ENCODE data around the gene ZBTB5. TPM values are rescaled to one million over a fixed set of nuclear protein-coding genes. Genes with fewer than 3 reads are reported as not detected.
"Not testable (repeated sequence)": the region's sequence is repeated elsewhere in the genome, so short reads cannot be mapped to it uniquely, and the experiment has no call there.

ZBTB5 gene
- polyA plus RNA-seq, 3 donors = 3.3 to 3.9 (median 3.8) TPM

DNA sequence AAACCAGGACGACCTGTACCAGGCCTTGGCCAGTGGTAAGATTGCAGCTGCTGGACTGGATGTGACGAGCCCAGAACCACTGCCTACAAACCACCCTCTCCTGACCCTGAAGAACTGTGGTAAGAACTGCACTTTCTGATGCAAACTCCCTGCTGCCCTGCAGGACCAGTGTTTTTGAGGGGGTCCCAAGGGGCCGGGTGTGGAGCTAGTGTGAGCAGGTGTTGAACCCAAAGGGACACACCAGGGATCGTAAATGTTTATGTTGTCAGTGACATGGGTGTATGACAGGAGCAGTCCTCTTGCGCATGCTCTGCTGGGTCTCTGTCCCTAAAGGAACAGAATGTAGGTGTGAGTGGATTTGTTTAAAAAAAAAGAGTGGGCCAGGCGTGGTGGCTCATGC lies 33.2 kb downstream of the ZBTB5 start:
- 86 to 91% (median 87%) methylated on average over 6 of the region's 6 CpGs for WGBS, 3 donors

GRCh38 chr9:37430841-37431597 lies 34.2 kb downstream of the ZBTB5 start:
- WGBS, 3 donors = 60 to 78% (median 76%) methylated on average over 14 of the region's 14 CpGs
- H3K27ac ChIP-seq (ENCODE audit: low read depth, low read length) = no peak overlapping the region

More for the DNA sequence above, 33.2 kb downstream of the ZBTB5 start:
- H3K27ac ChIP-seq (ENCODE audit: low read depth, low read length) = no peak overlapping the region

DNA sequence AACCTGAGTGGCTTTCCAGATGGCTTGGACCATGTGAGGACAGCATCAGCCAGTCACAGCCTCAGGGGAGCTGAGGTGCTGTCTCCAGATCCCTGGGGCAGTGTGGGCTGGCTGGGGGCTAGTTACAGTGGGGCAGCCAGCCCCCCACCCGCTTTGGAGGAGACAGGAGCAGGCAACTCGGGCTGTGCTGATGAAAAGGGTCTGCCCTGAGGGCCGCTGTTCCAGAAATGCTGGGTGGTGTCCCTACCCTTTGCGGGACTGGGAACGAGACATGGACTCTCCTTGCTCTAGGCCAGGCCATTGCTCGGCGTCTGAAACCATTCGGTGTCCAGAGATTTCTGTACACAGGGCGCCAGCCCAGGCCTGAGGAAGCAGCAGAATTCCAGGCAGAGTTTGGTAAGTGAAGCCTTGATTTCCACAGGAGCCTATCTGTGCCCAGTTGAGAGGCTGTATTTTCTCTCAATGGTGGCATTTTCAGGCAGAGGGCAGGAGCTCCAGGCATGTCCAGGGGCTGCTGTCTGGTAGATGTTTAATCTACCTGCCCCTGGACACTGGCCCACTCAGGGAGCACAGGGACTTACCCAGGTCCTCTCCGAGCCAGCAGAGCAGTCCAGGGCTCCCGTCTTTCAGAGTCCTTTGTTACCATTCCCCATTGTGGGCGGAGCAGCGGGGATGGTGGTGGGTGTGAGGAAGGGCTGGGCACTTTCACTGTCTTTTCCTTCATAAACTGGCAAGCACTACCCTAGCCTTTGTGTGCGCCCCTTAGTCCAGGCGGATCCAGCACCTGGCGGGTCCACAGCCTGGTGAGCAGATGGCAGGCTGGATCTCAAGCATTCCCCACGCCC lies 35.6 kb downstream of the ZBTB5 start:
- no peak overlapping the region for H3K27ac ChIP-seq (ENCODE audit: low read depth, low read length)
- WGBS, 3 donors = 82 to 91% (median 90%) methylated on average over 16 to 17 of the region's 17 CpGs

GRCh38 chr9:37428345-37428744 lies 36.9 kb downstream of the ZBTB5 start:
- WGBS, 3 donors = 92 to 95% (median 93%) methylated on average over 14 of the region's 14 CpGs
- H3K27ac ChIP-seq (ENCODE audit: low read depth, low read length) = no peak overlapping the region

GRCh38 chr9:37426846-37427245 lies 38.4 kb downstream of the ZBTB5 start:
- 87 to 91% (median 88%) methylated on average over 6 of the region's 6 CpGs for WGBS, 3 donors

GRCh38 chr9:37426431-37426830 lies 38.8 kb downstream of the ZBTB5 start:
- H3K27ac ChIP-seq (ENCODE audit: low read depth, low read length) = not testable (repeated sequence)

More at GRCh38 chr9:37426846-37427245, 38.4 kb downstream of the ZBTB5 start:
- no peak overlapping the region for H3K27ac ChIP-seq (ENCODE audit: low read depth, low read length)

DNA sequence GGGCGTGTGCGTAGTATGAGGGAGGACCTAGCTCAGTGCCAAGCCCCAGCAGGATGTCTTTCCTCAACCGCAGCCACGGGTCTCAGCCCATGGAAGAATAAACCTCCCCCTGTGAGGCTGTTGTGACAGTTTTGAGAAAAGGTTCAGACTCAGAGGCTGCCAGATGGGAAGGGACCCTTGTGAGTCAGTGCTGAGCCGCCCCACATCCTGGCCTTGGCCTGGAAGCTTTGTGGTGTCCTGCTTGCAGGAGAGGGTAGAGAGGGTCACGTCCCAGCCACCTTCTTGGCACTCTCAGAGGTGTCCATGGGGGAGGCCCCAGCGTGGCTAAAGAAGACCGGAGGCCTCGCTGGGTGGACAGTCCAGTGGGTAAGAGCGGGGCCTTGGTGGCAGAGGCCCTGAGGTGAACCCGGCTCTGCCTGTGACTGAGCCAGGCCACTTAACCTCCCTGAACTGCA lies 39.9 kb downstream of the ZBTB5 start:
- WGBS, 3 donors = 72 to 79% (median 74%) methylated on average over 11 of the region's 11 CpGs
- no peak overlapping the region for H3K27ac ChIP-seq (ENCODE audit: low read depth, low read length)

More at GRCh38 chr9:37426431-37426830, 38.8 kb downstream of the ZBTB5 start:
- WGBS, 3 donors = 93 to 96% (median 94%) methylated on average over 15 of the region's 15 CpGs

DNA sequence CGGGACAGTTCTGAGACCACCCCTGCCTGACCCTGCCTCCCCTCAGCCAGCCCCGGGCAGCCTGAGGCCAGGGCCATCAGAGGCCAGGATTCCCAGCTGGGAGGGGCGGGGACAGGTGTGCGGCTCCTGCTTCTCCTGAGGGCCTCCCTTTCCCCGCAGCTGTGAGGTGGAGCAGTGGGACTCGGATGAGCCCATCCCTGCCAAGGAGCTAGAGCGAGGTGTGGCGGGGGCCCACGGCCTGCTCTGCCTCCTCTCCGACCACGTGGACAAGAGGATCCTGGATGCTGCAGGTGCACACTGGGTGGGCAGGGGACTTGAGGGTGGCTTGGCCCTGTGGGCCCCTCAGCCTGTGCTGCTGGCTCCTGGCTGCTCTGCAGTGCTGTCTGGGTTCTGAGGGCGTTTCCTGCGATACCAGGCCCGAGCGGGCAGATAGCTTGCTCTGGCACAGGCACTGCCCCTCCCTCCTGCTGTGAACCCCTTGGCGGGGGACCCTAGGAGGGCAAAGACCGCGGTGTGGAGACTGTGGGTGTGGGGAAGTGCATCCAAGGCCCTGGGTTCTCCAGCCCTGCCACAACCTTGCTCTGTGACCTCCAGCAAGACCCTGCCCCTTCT lies 40.5 kb downstream of the ZBTB5 start:
- no peak overlapping the region for H3K27ac ChIP-seq (ENCODE audit: low read depth, low read length)
- WGBS, 3 donors = 78 to 87% (median 81%) methylated on average over 14 to 18 of the region's 18 CpGs

- 49 to 77% (median 71%) methylated on average over 8 of the region's 8 CpGs for WGBS, 3 donors
- H3K27ac ChIP-seq (ENCODE audit: low read depth, low read length) = no peak overlapping the region
Measured at GRCh38 chr9:37424204-37424685, 41.0 kb downstream of the ZBTB5 start.

DNA sequence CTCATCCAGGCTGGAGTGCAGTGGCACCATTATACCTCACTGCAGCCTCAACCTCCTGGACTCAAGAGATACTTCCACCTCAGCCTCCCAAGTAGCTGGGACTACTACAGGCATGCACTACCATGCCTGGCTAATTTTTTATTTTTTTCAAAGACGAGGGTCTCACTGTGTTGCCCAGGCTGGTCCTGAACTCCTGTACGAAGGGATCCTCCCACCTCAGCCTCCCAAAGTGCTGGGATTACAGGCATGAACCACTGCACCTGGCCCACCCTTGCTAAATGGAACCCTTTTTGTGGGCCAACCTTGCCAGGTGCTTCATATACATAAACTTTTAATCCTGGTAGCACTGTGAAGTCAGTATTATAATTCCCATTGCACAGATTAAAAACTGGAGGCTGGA lies 41.7 kb downstream of the ZBTB5 start:
- no peak overlapping the region for H3K27ac ChIP-seq (ENCODE audit: low read depth, low read length)
- WGBS, 3 donors = 63 to 70% (median 69%) methylated on average over 2 of the region's 2 CpGs

GRCh38 chr9:37422289-37423104 lies 42.8 kb downstream of the ZBTB5 start, which contains the start of gene GRHPR:
Gene GRHPR, plus strand, starts transcription at chr9:37422696. Its CDS starts 55 bp downstream, at chr9:37422751.
- peak within 1 kb of the TSS; percentile 19 for H3K27ac ChIP-seq (ENCODE audit: low read depth, low read length)

GRCh38 chr9:37421914-37422288 lies 43.3 kb downstream of the ZBTB5 start:
- peak overlapping the region; percentile 19 for H3K27ac ChIP-seq (ENCODE audit: low read depth, low read length)
- WGBS, 3 donors = 54 to 65% (median 64%) methylated on average over 8 of the region's 8 CpGs

More at GRCh38 chr9:37422289-37423104, 42.8 kb downstream of the ZBTB5 start, which contains the start of gene GRHPR:
- WGBS, 3 donors = 0 to 1% (median 1%) methylated on average over 53 to 56 of the region's 56 CpGs

GRCh38 chr9:37420271-37421215 lies 44.7 kb downstream of the ZBTB5 start:
- no peak overlapping the region for H3K27ac ChIP-seq (ENCODE audit: low read depth, low read length)
- WGBS, 3 donors = 80 to 95% (median 86%) methylated on average over 12 of the region's 12 CpGs

DNA sequence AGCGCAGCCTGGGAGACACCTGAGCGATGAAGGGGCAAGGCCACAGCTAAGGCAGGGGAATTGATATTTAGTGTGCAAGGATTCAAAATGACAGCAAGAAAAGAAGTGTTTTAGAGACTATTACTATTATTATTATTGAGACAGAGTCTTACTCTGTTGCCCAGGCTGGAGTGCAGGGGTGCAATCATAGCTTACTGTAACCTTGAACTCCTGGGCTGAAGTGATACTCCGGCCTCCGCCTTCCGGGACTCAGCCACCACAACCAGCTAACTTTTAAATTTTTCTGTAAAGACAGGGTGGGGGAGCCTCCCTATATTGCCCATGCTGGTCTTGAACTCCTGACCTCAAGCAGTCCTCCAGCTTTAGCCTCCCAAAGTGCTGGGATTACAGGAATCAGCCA lies 46.0 kb downstream of the ZBTB5 start:
- no peak overlapping the region for H3K27ac ChIP-seq (ENCODE audit: low read depth, low read length)
- WGBS, 3 donors = 91 to 97% (median 95%) methylated on average over 5 of the region's 5 CpGs

DNA sequence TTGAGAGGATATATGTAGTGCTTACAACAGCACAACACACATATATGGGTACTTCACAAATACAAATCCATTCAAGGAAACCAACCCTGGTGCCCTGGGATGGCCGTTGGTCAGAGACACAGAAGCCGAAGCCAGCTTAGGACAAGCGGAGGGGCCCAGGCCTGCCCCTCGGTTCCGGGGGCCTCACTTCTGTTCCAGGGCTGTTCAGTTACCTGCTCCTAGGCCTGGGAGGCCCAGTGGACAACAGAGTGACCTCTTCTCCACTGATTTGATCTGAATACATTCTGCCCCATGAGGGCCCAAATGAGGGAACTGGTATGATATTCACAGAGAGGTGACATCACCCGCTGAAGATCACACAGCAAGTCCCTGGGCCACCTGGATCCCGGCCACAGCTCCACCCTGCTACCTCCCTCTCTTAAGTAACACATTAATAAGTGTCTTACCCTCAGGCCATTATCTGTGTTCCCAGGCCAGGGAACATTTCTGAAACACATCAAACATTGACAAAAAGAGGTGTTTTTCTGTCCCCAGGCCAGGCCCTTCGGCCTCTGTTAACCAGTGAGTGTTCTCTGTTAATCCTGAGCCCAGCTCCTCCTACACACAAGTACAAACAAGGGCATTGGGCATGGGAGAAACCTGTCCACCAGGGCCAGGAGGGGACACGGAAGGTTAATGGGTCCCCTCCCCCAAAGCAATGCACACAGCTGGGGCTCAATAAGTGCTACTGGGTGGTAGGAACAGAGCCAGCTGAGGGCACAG lies 47.2 kb downstream of the ZBTB5 start:
- H3K27ac ChIP-seq (ENCODE audit: low read depth, low read length) = no peak overlapping the region

DNA sequence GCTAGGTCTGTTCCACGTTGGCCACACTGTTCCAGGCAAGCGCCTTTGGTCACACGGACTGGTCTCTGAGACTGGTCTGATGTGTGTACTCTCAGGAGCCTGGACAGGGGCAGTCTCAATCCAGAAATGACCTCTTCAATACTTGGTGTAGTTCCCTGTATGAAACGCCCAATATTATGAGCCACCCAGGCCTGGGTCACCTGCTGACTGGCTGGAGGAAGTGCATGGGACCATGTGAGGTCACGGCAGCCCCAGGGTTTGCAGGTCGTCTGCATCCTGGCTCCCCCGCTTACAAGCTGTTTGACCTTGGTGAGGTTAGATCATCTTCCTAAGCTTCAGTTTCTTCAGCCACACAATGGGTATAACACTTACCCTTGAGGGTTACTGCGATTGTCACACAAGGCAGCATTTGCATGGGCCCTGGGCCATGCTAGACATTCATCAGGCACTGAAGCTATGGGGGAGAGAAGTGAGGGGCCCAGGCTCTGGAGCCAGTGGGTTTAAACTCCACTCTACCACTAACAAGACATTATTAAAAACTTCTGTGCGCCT lies 47.9 kb downstream of the ZBTB5 start:
- WGBS, 3 donors = 84 to 91% (median 89%) methylated on average over 9 of the region's 9 CpGs
- no peak overlapping the region for H3K27ac ChIP-seq (ENCODE audit: low read depth, low read length)

More for the DNA sequence above, 47.2 kb downstream of the ZBTB5 start:
- WGBS, 3 donors = 78 to 92% (median 87%) methylated on average over 9 of the region's 9 CpGs
